OCI-LY1 (cell line): Measurements from ENCODE around the gene LRIG1.

Source experiments
- H2AFZ ChIP-seq: fragments of 200-600 bp; sonication (generic), shearing (Covaris generic); 2 replicates; pipeline ENCODE4 v1.6.0; 2014; ENCODE audit warnings: antibody characterized with exemption, mild to moderate bottlenecking, low read length
- H3F3A ChIP-seq: fragments of 200-600 bp; sonication (generic), shearing (Covaris generic); 2 replicates; pipeline ENCODE4 v1.6.0; 2014; ENCODE audit warnings: mild to moderate bottlenecking, antibody characterized with exemption, low read length, moderate library complexity; ENCODE audit not compliant: insufficient read depth
- H3K27ac ChIP-seq: fragments of 200-600 bp; sonication (generic); 2 replicates; pipeline ENCODE4 v1.5.1; 2014; ENCODE audit warnings: low read length, mixed run types, mild to moderate bottlenecking, low read depth; ENCODE audit not compliant: poor library complexity, severe bottlenecking
- H3K27me3 ChIP-seq: fragments of 200-600 bp; sonication (generic); 2 replicates; pipeline ENCODE4 v1.6.0; 2014; ENCODE audit warnings: antibody characterized with exemption, mild to moderate bottlenecking, low read length, moderate library complexity; ENCODE audit not compliant: insufficient read depth
- H3K36me3 ChIP-seq: fragments of 200-600 bp; sonication (generic); 2 replicates; pipeline ENCODE4 v1.6.1; 2014; ENCODE audit warnings: mild to moderate bottlenecking, antibody characterized with exemption, low read length, moderate library complexity, mixed read lengths; ENCODE audit not compliant: insufficient read depth
- H3K4me1 ChIP-seq: fragments of 200-600 bp; sonication (generic); 2 replicates; pipeline ENCODE4 v1.5.1; 2014; ENCODE audit warnings: mild to moderate bottlenecking, low read length, moderate library complexity; ENCODE audit not compliant: insufficient read depth, severe bottlenecking
- H3K4me2 ChIP-seq: fragments of 200-600 bp; sonication (generic), shearing (Covaris generic); 2 replicates; pipeline ENCODE4 v1.6.1; 2014; ENCODE audit warnings: low read length
- H3K4me3 ChIP-seq: fragments of 200-600 bp; sonication (generic); 2 replicates; pipeline ENCODE4 v1.5.1; 2014; ENCODE audit warnings: low read length, low read depth, mild to moderate bottlenecking, mixed read lengths; ENCODE audit not compliant: poor library complexity, severe bottlenecking
- H3K79me2 ChIP-seq: fragments of 200-600 bp; shearing (Covaris generic); 2 replicates; pipeline ENCODE4 v1.6.1; 2016; ENCODE audit warnings: mixed run types, low read length, mixed read lengths; ENCODE audit not compliant: insufficient read depth
- H3K9ac ChIP-seq: fragments of 200-600 bp; sonication (generic), shearing (Covaris generic); 2 replicates; pipeline ENCODE4 v1.6.1; 2014; ENCODE audit warnings: mild to moderate bottlenecking, low read length, mixed read lengths
- H3K9me2 ChIP-seq: fragments of 200-600 bp; sonication (generic), shearing (Covaris generic); 2 replicates; pipeline ENCODE4 v1.6.1; 2014; ENCODE audit warnings: low read depth, mild to moderate bottlenecking, low read length, mixed read lengths
- H3K9me3 ChIP-seq: fragments of 200-600 bp; shearing (Covaris generic); 2 replicates; pipeline ENCODE4 v1.6.1; 2014; ENCODE audit warnings: low read length, mixed read lengths
- H4K20me1 ChIP-seq: fragments of 200-600 bp; sonication (generic), shearing (Covaris generic); 2 replicates; pipeline ENCODE4 v1.6.0; 2016; ENCODE audit warnings: mild to moderate bottlenecking, low read length; ENCODE audit not compliant: insufficient read depth
- CTCF ChIP-seq: fragments of 200-600 bp; sonication (generic), shearing (Covaris generic); IDR thresholded peaks from 2 replicates; pipeline ENCODE4 v1.5.1; 2017; ENCODE audit warnings: mild to moderate bottlenecking, antibody characterized with exemption, low read length, moderate library complexity, mixed read lengths
- EZH2 ChIP-seq: fragments of 200-600 bp; sonication (generic), shearing (Covaris generic); IDR thresholded peaks from 2 replicates; pipeline ENCODE4 v1.8.0; 2017; ENCODE audit warnings: borderline replicate concordance, mixed run types, mild to moderate bottlenecking, antibody characterized with exemption, low read length, moderate library complexity, mixed read lengths

Gene LRIG1

GRCh38 chr3:66394019-66394752, 106.6 kb downstream of the LRIG1 start:
- H3K79me2 ChIP-seq = no peaks in the 10 kb centered on the region
- H3K9ac ChIP-seq = peak overlapping the region; percentile 46; the same call in 1 of the 2 replicates
- H3K27ac ChIP-seq = peak overlapping the region; percentile 48
- no peaks in the 10 kb centered on the region for H3K36me3 ChIP-seq
- H4K20me1 ChIP-seq = no peaks in the 10 kb centered on the region
- no peaks in the 10 kb centered on the region for H3K9me2 ChIP-seq
- H2AFZ ChIP-seq = no peak overlapping the region
- TF ChIP-seq EZH2 (no peak), CTCF (no peak)
- peak overlapping the region; percentile 51 for H3K4me3 ChIP-seq
- H3K27me3 ChIP-seq = no peaks in the 10 kb centered on the region
- peak overlapping the region; percentile 64 for H3K4me2 ChIP-seq
- H3K9me3 ChIP-seq = no peaks in the 10 kb centered on the region
- peaks cover 30% of the 10 kb centered on the region for H3K4me1 ChIP-seq
- no peaks in the 10 kb centered on the region for H3F3A ChIP-seq

GRCh38 chr3:66393333-66394005, 107.4 kb downstream of the LRIG1 start:
- Histone ChIP-seq H4K20me1 (no peaks in the 10 kb centered on the region), H3K4me1 (peaks cover 30% of the 10 kb centered on the region), H3K9me2 (no peaks in the 10 kb centered on the region), H3F3A (no peaks in the 10 kb centered on the region), H3K4me3 (peak overlapping the region; percentile 51), H3K36me3 (no peaks in the 10 kb centered on the region), H3K9me3 (no peaks in the 10 kb centered on the region), H3K9ac (peak overlapping the region; percentile 46; the same call in 1 of the 2 replicates), H3K79me2 (no peaks in the 10 kb centered on the region), H3K27ac (peak overlapping the region; percentile 48), H3K4me2 (peak overlapping the region; percentile 64), H2AFZ (no peak overlapping the region), H3K27me3 (no peaks in the 10 kb centered on the region)
- TF ChIP-seq EZH2 = no peak
- TF ChIP-seq CTCF = no peak

- Histone ChIP-seq H4K20me1 (no peaks in the 10 kb centered on the region), H3K27ac (peak overlapping the region; percentile 48), H3K4me2 (peak overlapping the region; percentile 64), H3K9me2 (no peaks in the 10 kb centered on the region), H3K4me3 (peak overlapping the region; percentile 51), H3F3A (no peaks in the 10 kb centered on the region), H3K9ac (peak overlapping the region; percentile 46; the same call in 1 of the 2 replicates), H3K79me2 (no peaks in the 10 kb centered on the region), H3K36me3 (no peaks in the 10 kb centered on the region), H3K27me3 (no peaks in the 10 kb centered on the region), H2AFZ (no peak overlapping the region), H3K9me3 (no peaks in the 10 kb centered on the region), H3K4me1 (peaks cover 30% of the 10 kb centered on the region)
- TF ChIP-seq EZH2 (no peak), CTCF (no peak)
These were observed 107.9 kb downstream of the LRIG1 start for GRCh38 chr3:66392966-66393332.
